HEK293 (cell line): ENCODE data around the gene DZIP1L.

ENCODE experiments used
- CTCF ChIA-PET: fragments of 350-600 bp; formaldehyde crosslinking; extraction: SDS; loops from one replicate; lab custom pipeline; 2021; ENCODE audit warnings: antibody characterized with exemption; lab: Yijun Ruan, JAX
- POLR2A ChIA-PET: fragments of 300-600 bp; formaldehyde crosslinking; extraction: SDS; loops from one replicate; lab custom pipeline; 2020; ENCODE audit warnings: antibody characterized with exemption, inconsistent platforms; lab: Yijun Ruan, JAX
- H3K27ac ChIP-seq: fragments of 200-500 bp; sonication (Bioruptor generic); 2 replicates; pipeline ENCODE4 v1.5.1; 2014; ENCODE audit warnings: low read depth, low read length, control low read depth, inconsistent platforms; ENCODE audit errors: extremely low read depth
- H3K36me3 ChIP-seq, 2 experiments: fragments of 200-500 bp in 1 of 2; sonication (Bioruptor generic) in 1 of 2; 1 replicate in 1 of 2; 2 replicates in 1 of 2; pipeline ENCODE4 v1.5.1; 2014 to 2017; ENCODE audit warnings: inconsistent platforms in 2 of 2, low read length in 2 of 2; ENCODE audit not compliant: control insufficient read depth in 2 of 2, insufficient read depth in 1 of 2
- H3K4me1 ChIP-seq: fragments of 200-500 bp; sonication (Bioruptor generic); 2 replicates; pipeline ENCODE4 v1.5.1; 2014; ENCODE audit warnings: mild to moderate bottlenecking, low read length, inconsistent platforms; ENCODE audit not compliant: control insufficient read depth, insufficient read depth
- H3K4me3 ChIP-seq: 2 replicates; pipeline ENCODE4 v1.5.1; 2011; ENCODE audit warnings: low read depth, mild to moderate bottlenecking, control low read depth, low read length, moderate library complexity
- H3K9me3 ChIP-seq: fragments of 200-500 bp; sonication (Bioruptor generic); 2 replicates; pipeline ENCODE4 v1.5.1; 2014; ENCODE audit warnings: low read depth, low read length, inconsistent platforms; ENCODE audit not compliant: control insufficient read depth, insufficient read depth
- FEZF1 ChIP-seq: fragments of 450-650 bp; formaldehyde crosslinking; IDR thresholded peaks from 2 replicates; pipeline ENCODE4 v1.5.1; 2016; ENCODE audit warnings: missing biosample characterization, missing genetic modification characterization
- MEIS1 ChIP-seq: sonication (generic); formaldehyde crosslinking; IDR thresholded peaks from 2 replicates; pipeline ENCODE4 v1.8.1; 2022; ENCODE audit warnings: missing genetic modification reagents, mild to moderate bottlenecking, borderline replicate concordance
- YY1 ChIP-seq: fragments of 450-650 bp; formaldehyde crosslinking; IDR thresholded peaks from 2 replicates; pipeline ENCODE4 v1.5.1; 2018; ENCODE audit warnings: missing biosample characterization, missing genetic modification characterization
- ZBTB1 ChIP-seq: fragments of 450-650 bp; formaldehyde crosslinking; IDR thresholded peaks from 2 replicates; pipeline ENCODE4 v1.5.1; 2016; ENCODE audit warnings: missing biosample characterization, missing genetic modification characterization
- ZFP3 ChIP-seq: fragments of 450-650 bp; formaldehyde crosslinking; IDR thresholded peaks from 2 replicates; pipeline ENCODE4 v1.5.1; 2016; ENCODE audit warnings: low read depth, missing biosample characterization, missing genetic modification characterization
- ZIC2 ChIP-seq: fragments of 450-650 bp; formaldehyde crosslinking; IDR thresholded peaks from 2 replicates; pipeline ENCODE4 v1.5.1; 2016; ENCODE audit warnings: missing biosample characterization, missing genetic modification characterization
- ZNF121 ChIP-seq: fragments of 450-650 bp; formaldehyde crosslinking; IDR thresholded peaks from 2 replicates; pipeline ENCODE4 v1.5.1; 2016; ENCODE audit warnings: missing biosample characterization, missing genetic modification characterization
- ZNF292 ChIP-seq: fragments of 450-650 bp; formaldehyde crosslinking; IDR thresholded peaks from 2 replicates; pipeline ENCODE4 v1.5.1; 2016; ENCODE audit warnings: low read depth, missing biosample characterization, missing genetic modification characterization, borderline replicate concordance
- ZNF37A ChIP-seq: fragments of 450-650 bp; IDR thresholded peaks from 2 replicates; pipeline ENCODE4 v1.5.1; 2018; ENCODE audit warnings: missing biosample characterization, missing genetic modification characterization
- ZNF394 ChIP-seq: fragments of 450-650 bp; formaldehyde crosslinking; IDR thresholded peaks from 2 replicates; pipeline ENCODE4 v1.5.1; 2016; ENCODE audit warnings: missing biosample characterization, missing genetic modification characterization, mild to moderate bottlenecking, moderate library complexity, borderline replicate concordance
- ZNF416 ChIP-seq: fragments of 450-650 bp; formaldehyde crosslinking; IDR thresholded peaks from 2 replicates; pipeline ENCODE4 v1.5.1; 2016; ENCODE audit warnings: missing biosample characterization, missing genetic modification characterization
- ZNF548 ChIP-seq: fragments of 450-650 bp; formaldehyde crosslinking; IDR thresholded peaks from 2 replicates; pipeline ENCODE4 v1.5.1; 2016; ENCODE audit warnings: missing biosample characterization, missing genetic modification characterization
- ZNF549 ChIP-seq: fragments of 450-650 bp; IDR thresholded peaks from 2 replicates; pipeline ENCODE4 v1.5.1; 2018; ENCODE audit warnings: missing biosample characterization, missing genetic modification characterization, mild to moderate bottlenecking, inconsistent platforms, moderate library complexity
- ZNF555 ChIP-seq: fragments of 450-650 bp; formaldehyde crosslinking; conservative IDR thresholded peaks from 2 replicates; pipeline ENCODE4 v1.5.1; 2017; ENCODE audit warnings: missing biosample characterization, mild to moderate bottlenecking, missing genetic modification characterization, inconsistent platforms
- ZNF596 ChIP-seq: fragments of 450-650 bp; IDR thresholded peaks from 2 replicates; pipeline ENCODE4 v1.5.0; 2018; ENCODE audit warnings: missing biosample characterization, mild to moderate bottlenecking, missing genetic modification characterization, moderate library complexity
- ZNF670 ChIP-seq: fragments of 450-650 bp; formaldehyde crosslinking; IDR thresholded peaks from 2 replicates; pipeline ENCODE4 v1.5.1; 2016; ENCODE audit warnings: missing biosample characterization, missing genetic modification characterization, low read depth
- ZNF791 ChIP-seq: fragments of 450-650 bp; formaldehyde crosslinking; IDR thresholded peaks from 2 replicates; pipeline ENCODE4 v1.5.1; 2016; ENCODE audit warnings: missing biosample characterization, missing genetic modification characterization
- ZNF792 ChIP-seq: fragments of 450-650 bp; formaldehyde crosslinking; IDR thresholded peaks from 2 replicates; pipeline ENCODE4 v1.5.1; 2016; ENCODE audit warnings: missing biosample characterization, missing genetic modification characterization
- TF ChIP-seq, protein P1 (sequence below): fragments of 450-650 bp; formaldehyde crosslinking; IDR thresholded peaks from 2 replicates; pipeline ENCODE4 v1.5.1; 2016; ENCODE audit warnings: missing biosample characterization, missing genetic modification characterization
- TF ChIP-seq, protein P2 (sequence below): fragments of 450-650 bp; formaldehyde crosslinking; IDR thresholded peaks from 2 replicates; pipeline ENCODE4 v1.5.1; 2016; ENCODE audit warnings: missing biosample characterization, missing genetic modification characterization
- TF ChIP-seq, protein P3 (sequence below): fragments of 450-650 bp; formaldehyde crosslinking; IDR thresholded peaks from 2 replicates; pipeline ENCODE4 v1.5.1; 2016; ENCODE audit warnings: missing biosample characterization, missing genetic modification characterization
- TF ChIP-seq, protein P4 (sequence below): fragments of 450-650 bp; IDR thresholded peaks from 2 replicates; pipeline ENCODE4 v1.5.1; 2018; ENCODE audit warnings: missing biosample characterization, mild to moderate bottlenecking, missing genetic modification characterization
- TF ChIP-seq, protein P5 (sequence below): fragments of 450-650 bp; formaldehyde crosslinking; IDR thresholded peaks from 2 replicates; pipeline ENCODE4 v1.5.1; 2016; ENCODE audit warnings: missing biosample characterization, missing genetic modification characterization

Gene DZIP1L

DNA sequence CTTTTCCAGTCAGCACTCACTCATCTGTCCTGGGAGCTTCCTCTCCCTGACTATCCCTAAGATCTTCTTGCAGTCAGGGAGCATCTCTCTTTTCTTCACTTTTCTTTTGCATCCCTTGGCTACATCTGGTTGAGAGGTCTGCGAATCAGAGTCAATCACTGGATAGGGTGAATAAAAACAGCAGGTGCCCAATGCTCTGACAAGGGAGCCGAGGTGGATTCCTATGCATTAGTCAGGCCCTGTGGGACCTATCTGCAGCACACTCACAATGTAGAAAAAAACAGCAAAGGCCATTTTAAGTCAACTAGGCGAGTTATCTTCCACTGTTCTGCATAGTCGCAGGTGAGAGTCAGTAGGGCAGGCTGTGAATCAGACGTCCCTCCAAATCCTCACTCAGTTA lies 35.5 kb downstream of the DZIP1L start:
- ChIA-PET POLR2A (interaction anchor here (1.0 kb wide), 1 partner anchor 35 kb away, joined by 3 read pairs; the partner anchor contains the start of gene DZIP1L), CTCF (interaction anchor here (0.9 to 1.1 kb wide), 2 partner anchors 11 to 39 kb away, joined by 3 to 5 read pairs; no protein-coding TSS in a partner anchor)
- TF ChIP-seq, protein P1, sequence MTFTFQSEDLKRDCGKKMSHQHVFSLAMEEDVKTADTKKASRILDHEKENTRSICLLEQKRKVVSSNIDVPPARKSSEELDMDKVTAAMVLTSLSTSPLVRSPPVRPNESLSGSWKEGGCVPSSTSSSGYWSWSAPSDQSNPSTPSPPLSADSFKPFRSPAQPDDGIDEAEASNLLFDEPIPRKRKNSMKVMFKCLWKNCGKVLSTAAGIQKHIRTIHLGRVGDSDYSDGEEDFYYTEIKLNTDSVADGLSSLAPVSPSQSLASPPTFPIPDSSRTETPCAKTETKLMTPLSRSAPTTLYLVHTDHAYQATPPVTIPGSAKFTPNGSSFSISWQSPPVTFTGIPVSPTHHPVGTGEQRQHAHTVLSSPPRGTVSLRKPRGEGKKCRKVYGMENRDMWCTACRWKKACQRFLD = no peak
- TF ChIP-seq ZNF791 (tag by site-specific recombination) (no peak), ZFP3 (no peak), FEZF1 (no peak), ZBTB1 (tag by site-specific recombination) (no peak), ZNF549 (no peak), ZNF792 (tag by site-specific recombination) (no peak), ZNF596 (tag by site-specific recombination) (no peak), YY1 (tag by site-specific recombination) (no peak), ZNF416 (tag by site-specific recombination) (no peak), ZNF292 (tag by site-specific recombination) (no peak)
- TF ChIP-seq, protein P2, sequence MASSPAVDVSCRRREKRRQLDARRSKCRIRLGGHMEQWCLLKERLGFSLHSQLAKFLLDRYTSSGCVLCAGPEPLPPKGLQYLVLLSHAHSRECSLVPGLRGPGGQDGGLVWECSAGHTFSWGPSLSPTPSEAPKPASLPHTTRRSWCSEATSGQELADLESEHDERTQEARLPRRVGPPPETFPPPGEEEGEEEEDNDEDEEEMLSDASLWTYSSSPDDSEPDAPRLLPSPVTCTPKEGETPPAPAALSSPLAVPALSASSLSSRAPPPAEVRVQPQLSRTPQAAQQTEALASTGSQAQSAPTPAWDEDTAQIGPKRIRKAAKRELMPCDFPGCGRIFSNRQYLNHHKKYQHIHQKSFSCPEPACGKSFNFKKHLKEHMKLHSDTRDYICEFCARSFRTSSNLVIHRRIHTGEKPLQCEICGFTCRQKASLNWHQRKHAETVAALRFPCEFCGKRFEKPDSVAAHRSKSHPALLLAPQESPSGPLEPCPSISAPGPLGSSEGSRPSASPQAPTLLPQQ (tag by site-specific recombination) = no peak
- TF ChIP-seq, protein P3, sequence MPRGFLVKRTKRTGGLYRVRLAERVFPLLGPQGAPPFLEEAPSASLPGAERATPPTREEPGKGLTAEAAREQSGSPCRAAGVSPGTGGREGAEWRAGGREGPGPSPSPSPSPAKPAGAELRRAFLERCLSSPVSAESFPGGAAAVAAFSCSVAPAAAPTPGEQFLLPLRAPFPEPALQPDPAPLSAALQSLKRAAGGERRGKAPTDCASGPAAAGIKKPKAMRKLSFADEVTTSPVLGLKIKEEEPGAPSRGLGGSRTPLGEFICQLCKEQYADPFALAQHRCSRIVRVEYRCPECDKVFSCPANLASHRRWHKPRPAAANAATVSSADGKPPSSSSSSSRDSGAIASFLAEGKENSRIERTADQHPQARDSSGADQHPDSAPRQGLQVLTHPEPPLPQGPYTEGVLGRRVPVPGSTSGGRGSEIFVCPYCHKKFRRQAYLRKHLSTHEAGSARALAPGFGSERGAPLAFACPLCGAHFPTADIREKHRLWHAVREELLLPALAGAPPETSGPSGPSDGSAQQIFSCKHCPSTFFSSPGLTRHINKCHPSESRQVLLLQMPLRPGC (tag by site-specific recombination) = no peak
- Histone ChIP-seq H3K9me3 (no peaks in the 10 kb centered on the region), H3K4me1 (0 out of 2 replicates have a peak, but pooled peaks cover 8% of the 10 kb centered on the region), H3K27ac (no peak overlapping the region), H3K4me3 (no peak overlapping the region), H3K36me3 (peaks cover 0 to 82% of the 10 kb centered on the region in 2 experiments; a peak in 1 of 3 replicates)

DNA sequence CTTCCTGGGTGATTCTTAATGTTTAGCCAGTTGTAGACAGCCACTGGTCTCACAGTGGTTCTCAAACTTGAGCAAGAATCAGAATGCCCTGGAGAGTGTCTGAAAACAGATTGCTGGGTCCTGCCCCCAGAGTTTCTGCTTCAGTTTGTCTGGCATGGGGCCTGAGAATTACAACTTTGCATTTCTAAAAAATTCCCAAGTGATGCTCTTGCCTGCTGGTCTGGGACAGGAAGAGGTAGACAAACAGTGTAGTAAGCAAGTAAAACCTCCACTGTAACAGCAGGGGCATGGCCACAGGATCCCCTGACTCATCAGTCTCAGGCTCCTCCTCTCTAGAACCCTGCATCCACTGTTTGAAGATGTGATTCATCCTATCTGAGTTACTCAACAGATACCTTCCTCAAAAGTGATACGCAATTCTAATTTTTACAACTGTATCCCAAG lies 36.5 kb downstream of the DZIP1L start:
- Histone ChIP-seq H3K36me3 (peaks cover 0 to 77% of the 10 kb centered on the region in 2 experiments; a peak in 1 of 3 replicates), H3K27ac (no peak overlapping the region), H3K4me1 (0 out of 2 replicates have a peak, but pooled peaks cover 8% of the 10 kb centered on the region), H3K9me3 (no peaks in the 10 kb centered on the region), H3K4me3 (no peak overlapping the region)
- ChIA-PET POLR2A (no interaction called here), CTCF (no interaction called here)
- TF ChIP-seq ZIC2 (tag by site-specific recombination) = peak; percentile 16; the same call in 1 of the 2 replicates
- TF ChIP-seq, protein P4, sequence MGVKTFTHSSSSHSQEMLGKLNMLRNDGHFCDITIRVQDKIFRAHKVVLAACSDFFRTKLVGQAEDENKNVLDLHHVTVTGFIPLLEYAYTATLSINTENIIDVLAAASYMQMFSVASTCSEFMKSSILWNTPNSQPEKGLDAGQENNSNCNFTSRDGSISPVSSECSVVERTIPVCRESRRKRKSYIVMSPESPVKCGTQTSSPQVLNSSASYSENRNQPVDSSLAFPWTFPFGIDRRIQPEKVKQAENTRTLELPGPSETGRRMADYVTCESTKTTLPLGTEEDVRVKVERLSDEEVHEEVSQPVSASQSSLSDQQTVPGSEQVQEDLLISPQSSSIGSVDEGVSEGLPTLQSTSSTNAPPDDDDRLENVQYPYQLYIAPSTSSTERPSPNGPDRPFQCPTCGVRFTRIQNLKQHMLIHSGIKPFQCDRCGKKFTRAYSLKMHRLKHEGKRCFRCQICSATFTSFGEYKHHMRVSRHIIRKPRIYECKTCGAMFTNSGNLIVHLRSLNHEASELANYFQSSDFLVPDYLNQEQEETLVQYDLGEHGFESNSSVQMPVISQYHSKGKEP (tag by site-specific recombination) = no peak

DNA sequence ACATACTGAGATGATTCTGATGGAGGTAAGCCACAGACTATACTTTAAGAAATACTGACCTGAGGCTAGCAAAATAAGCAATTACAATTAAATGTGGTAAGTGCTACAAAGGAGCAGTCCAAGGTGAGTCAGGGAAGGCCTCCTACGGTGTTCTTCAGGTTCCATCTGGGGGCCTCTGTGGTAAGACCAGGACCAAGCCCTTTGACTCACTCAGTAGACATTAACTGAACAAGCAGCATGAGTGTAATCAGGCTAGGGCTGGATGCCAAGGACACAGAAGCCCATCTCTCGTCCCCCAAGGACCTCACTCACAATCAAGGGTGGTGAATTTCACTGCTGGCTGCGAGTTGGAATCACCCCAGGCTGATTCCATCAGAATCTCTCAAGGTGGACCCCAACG lies 37.3 kb downstream of the DZIP1L start:
- POLR2A ChIA-PET = no interaction called here
- CTCF ChIA-PET = no interaction called here
- no peaks in the 10 kb centered on the region for H3K9me3 ChIP-seq
- TF ChIP-seq ZNF670 (tag by site-specific recombination) = no peak
- TF ChIP-seq MEIS1 = no peak
- no peak for TF ChIP-seq ZNF121 (tag by site-specific recombination)
- no peak for TF ChIP-seq ZNF37A (tag by site-specific recombination)
- no peak for TF ChIP-seq ZNF394 (tag by site-specific recombination)
- no peak for TF ChIP-seq ZNF555 (tag by site-specific recombination)
- TF ChIP-seq, protein P5, sequence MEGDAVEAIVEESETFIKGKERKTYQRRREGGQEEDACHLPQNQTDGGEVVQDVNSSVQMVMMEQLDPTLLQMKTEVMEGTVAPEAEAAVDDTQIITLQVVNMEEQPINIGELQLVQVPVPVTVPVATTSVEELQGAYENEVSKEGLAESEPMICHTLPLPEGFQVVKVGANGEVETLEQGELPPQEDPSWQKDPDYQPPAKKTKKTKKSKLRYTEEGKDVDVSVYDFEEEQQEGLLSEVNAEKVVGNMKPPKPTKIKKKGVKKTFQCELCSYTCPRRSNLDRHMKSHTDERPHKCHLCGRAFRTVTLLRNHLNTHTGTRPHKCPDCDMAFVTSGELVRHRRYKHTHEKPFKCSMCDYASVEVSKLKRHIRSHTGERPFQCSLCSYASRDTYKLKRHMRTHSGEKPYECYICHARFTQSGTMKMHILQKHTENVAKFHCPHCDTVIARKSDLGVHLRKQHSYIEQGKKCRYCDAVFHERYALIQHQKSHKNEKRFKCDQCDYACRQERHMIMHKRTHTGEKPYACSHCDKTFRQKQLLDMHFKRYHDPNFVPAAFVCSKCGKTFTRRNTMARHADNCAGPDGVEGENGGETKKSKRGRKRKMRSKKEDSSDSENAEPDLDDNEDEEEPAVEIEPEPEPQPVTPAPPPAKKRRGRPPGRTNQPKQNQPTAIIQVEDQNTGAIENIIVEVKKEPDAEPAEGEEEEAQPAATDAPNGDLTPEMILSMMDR (tag by site-specific recombination) = no peak
- TF ChIP-seq ZNF548 (tag by site-specific recombination) = no peak
- no peak for TF ChIP-seq ZNF596 (tag by site-specific recombination)
- TF ChIP-seq, all 188 proteins: peak for 0
- Histone ChIP-seq H3K4me3 (no peak overlapping the region), H3K27ac (no peak overlapping the region), H3K36me3 (peaks cover 0 to 69% of the 10 kb centered on the region in 2 experiments; a peak in 1 of 3 replicates), H3K4me1 (0 out of 2 replicates have a peak, but pooled peaks cover 6% of the 10 kb centered on the region)
